HFFc6 (cell line): Measurements from ENCODE around the gene SUMO3. TPM values are rescaled to one million over a fixed set of nuclear protein-coding genes. Genes with fewer than 3 reads are reported as not detected.

Source experiments
- DNase-seq: peaks from one replicate; pipeline ENCODE4 v3.0.0-alpha.2; 2018
- H3K27ac Mint-ChIP-seq: 2 replicates; pipeline ENCODE4 v1.8.0; 2020; ENCODE audit warnings: mild to moderate bottlenecking, mixed read lengths
- H3K27me3 Mint-ChIP-seq: 2 replicates; pipeline ENCODE4 v1.8.0; 2021; ENCODE audit warnings: mild to moderate bottlenecking, moderate library complexity, mixed read lengths; ENCODE audit not compliant: insufficient read depth
- H3K36me3 Mint-ChIP-seq: 2 replicates; pipeline ENCODE4 v1.8.0; 2021; ENCODE audit warnings: low read depth, mixed read lengths
- H3K4me1 Mint-ChIP-seq: 2 replicates; pipeline ENCODE4 v1.8.0; 2020; ENCODE audit warnings: low read depth, mixed read lengths
- H3K4me3 Mint-ChIP-seq: 2 replicates; pipeline ENCODE4 v1.8.0; 2020; ENCODE audit warnings: mild to moderate bottlenecking, moderate library complexity, mixed read lengths
- H3K9me3 Mint-ChIP-seq: 2 replicates; pipeline ENCODE4 v1.8.0; 2020; ENCODE audit warnings: mild to moderate bottlenecking, mixed read lengths
- CTCF ChIP-seq: fragments of 200-600 bp; sonication (generic); IDR thresholded peaks from 2 replicates; pipeline ENCODE4 v1.5.0; 2021; ENCODE audit warnings: antibody characterized with exemption, mild to moderate bottlenecking
- total RNA-seq, 6 experiments: library from RNA; stranded (reverse); fragmentation: NEBNext Ultra II Directional; extraction: Animal tissue kit (Norgen Biotek cat#: 25700); gene quantifications; 2 replicates in 1 of 6; 3 replicates in 5 of 6; pipeline ENCODE4 v1.2.3, GENCODE V29; 2021

The SUMO3 gene
- total RNA-seq, 6 experiments from 2014 or later, result 116 to 160 (median 147) TPM

- peaks cover 9% of the 10 kb centered on the region for H3K4me1 Mint-ChIP-seq
- no peak overlapping the region for H3K4me3 Mint-ChIP-seq
- H3K36me3 Mint-ChIP-seq, result no peaks in the 10 kb centered on the region; the same call in 1 of the 2 replicates
- H3K9me3 Mint-ChIP-seq, result no peaks in the 10 kb centered on the region
- no peak for DNase-seq
- H3K27me3 Mint-ChIP-seq, result peaks cover 9% of the 10 kb centered on the region
- no peak overlapping the region for H3K27ac Mint-ChIP-seq
- TF ChIP-seq CTCF, result no peak
Observed at GRCh38 chr21:44764319-44765230, 53.3 kb downstream of the SUMO3 start.

GRCh38 chr21:44763451-44764318 lies 54.2 kb downstream of the SUMO3 start:
- Mint-ChIP-seq H3K27me3 (peaks cover 13% of the 10 kb centered on the region), H3K27ac (no peak overlapping the region), H3K9me3 (no peaks in the 10 kb centered on the region), H3K36me3 (no peaks in the 10 kb centered on the region), H3K4me3 (no peak overlapping the region), H3K4me1 (peaks cover 9% of the 10 kb centered on the region)
- TF ChIP-seq CTCF, result no peak
- no peak for DNase-seq

- no peak overlapping the region for H3K4me3 Mint-ChIP-seq
- no peak for TF ChIP-seq CTCF
- H3K4me1 Mint-ChIP-seq, result peaks cover 9% of the 10 kb centered on the region
- no peak overlapping the region for H3K27ac Mint-ChIP-seq
- H3K27me3 Mint-ChIP-seq, result peaks cover 15% of the 10 kb centered on the region
- H3K9me3 Mint-ChIP-seq, result no peaks in the 10 kb centered on the region
- H3K36me3 Mint-ChIP-seq, result no peaks in the 10 kb centered on the region
- DNase-seq, result no peak
Observed at GRCh38 chr21:44763050-44763378, 54.8 kb downstream of the SUMO3 start.

GRCh38 chr21:44762221-44763049 lies 55.4 kb downstream of the SUMO3 start:
- no peak overlapping the region for H3K27ac Mint-ChIP-seq
- no peaks in the 10 kb centered on the region for H3K9me3 Mint-ChIP-seq
- peaks cover 16% of the 10 kb centered on the region for H3K27me3 Mint-ChIP-seq
- peaks cover 9% of the 10 kb centered on the region for H3K4me1 Mint-ChIP-seq
- no peak overlapping the region for H3K4me3 Mint-ChIP-seq
- no peaks in the 10 kb centered on the region for H3K36me3 Mint-ChIP-seq
- no peak for TF ChIP-seq CTCF
- DNase-seq, result no peak

GRCh38 chr21:44761747-44762208 lies 56.1 kb downstream of the SUMO3 start:
- H3K4me3 Mint-ChIP-seq, result no peak overlapping the region
- H3K4me1 Mint-ChIP-seq, result peaks cover 9% of the 10 kb centered on the region
- no peaks in the 10 kb centered on the region for H3K9me3 Mint-ChIP-seq
- no peak for DNase-seq
- no peaks in the 10 kb centered on the region for H3K36me3 Mint-ChIP-seq
- H3K27me3 Mint-ChIP-seq, result peaks cover 17% of the 10 kb centered on the region
- no peak for TF ChIP-seq CTCF
- H3K27ac Mint-ChIP-seq, result no peak overlapping the region
